OCI-LY1 (cell line): ENCODE data around the gene NUP210L.

Source experiments
- H2AFZ ChIP-seq: fragments of 200-600 bp; sonication (generic), shearing (Covaris generic); 2 replicates; pipeline ENCODE4 v1.6.0; 2014; ENCODE audit warnings: antibody characterized with exemption, mild to moderate bottlenecking, low read length
- H3F3A ChIP-seq: fragments of 200-600 bp; sonication (generic), shearing (Covaris generic); 2 replicates; pipeline ENCODE4 v1.6.0; 2014; ENCODE audit warnings: mild to moderate bottlenecking, antibody characterized with exemption, low read length, moderate library complexity; ENCODE audit not compliant: insufficient read depth
- H3K27ac ChIP-seq: fragments of 200-600 bp; sonication (generic); 2 replicates; pipeline ENCODE4 v1.5.1; 2014; ENCODE audit warnings: low read length, mixed run types, mild to moderate bottlenecking, low read depth; ENCODE audit not compliant: poor library complexity, severe bottlenecking
- H3K27me3 ChIP-seq: fragments of 200-600 bp; sonication (generic); 2 replicates; pipeline ENCODE4 v1.6.0; 2014; ENCODE audit warnings: antibody characterized with exemption, mild to moderate bottlenecking, low read length, moderate library complexity; ENCODE audit not compliant: insufficient read depth
- H3K36me3 ChIP-seq: fragments of 200-600 bp; sonication (generic); 2 replicates; pipeline ENCODE4 v1.6.1; 2014; ENCODE audit warnings: mild to moderate bottlenecking, antibody characterized with exemption, low read length, moderate library complexity, mixed read lengths; ENCODE audit not compliant: insufficient read depth
- H3K4me1 ChIP-seq: fragments of 200-600 bp; sonication (generic); 2 replicates; pipeline ENCODE4 v1.5.1; 2014; ENCODE audit warnings: mild to moderate bottlenecking, low read length, moderate library complexity; ENCODE audit not compliant: insufficient read depth, severe bottlenecking
- H3K4me2 ChIP-seq: fragments of 200-600 bp; sonication (generic), shearing (Covaris generic); 2 replicates; pipeline ENCODE4 v1.6.1; 2014; ENCODE audit warnings: low read length
- H3K4me3 ChIP-seq: fragments of 200-600 bp; sonication (generic); 2 replicates; pipeline ENCODE4 v1.5.1; 2014; ENCODE audit warnings: low read length, low read depth, mild to moderate bottlenecking, mixed read lengths; ENCODE audit not compliant: poor library complexity, severe bottlenecking
- H3K79me2 ChIP-seq: fragments of 200-600 bp; shearing (Covaris generic); 2 replicates; pipeline ENCODE4 v1.6.1; 2016; ENCODE audit warnings: mixed run types, low read length, mixed read lengths; ENCODE audit not compliant: insufficient read depth
- H3K9ac ChIP-seq: fragments of 200-600 bp; sonication (generic), shearing (Covaris generic); 2 replicates; pipeline ENCODE4 v1.6.1; 2014; ENCODE audit warnings: mild to moderate bottlenecking, low read length, mixed read lengths
- H3K9me2 ChIP-seq: fragments of 200-600 bp; sonication (generic), shearing (Covaris generic); 2 replicates; pipeline ENCODE4 v1.6.1; 2014; ENCODE audit warnings: low read depth, mild to moderate bottlenecking, low read length, mixed read lengths
- H3K9me3 ChIP-seq: fragments of 200-600 bp; shearing (Covaris generic); 2 replicates; pipeline ENCODE4 v1.6.1; 2014; ENCODE audit warnings: low read length, mixed read lengths
- H4K20me1 ChIP-seq: fragments of 200-600 bp; sonication (generic), shearing (Covaris generic); 2 replicates; pipeline ENCODE4 v1.6.0; 2016; ENCODE audit warnings: mild to moderate bottlenecking, low read length; ENCODE audit not compliant: insufficient read depth
- EZH2 ChIP-seq: fragments of 200-600 bp; sonication (generic), shearing (Covaris generic); IDR thresholded peaks from 2 replicates; pipeline ENCODE4 v1.8.0; 2017; ENCODE audit warnings: borderline replicate concordance, mixed run types, mild to moderate bottlenecking, antibody characterized with exemption, low read length, moderate library complexity, mixed read lengths
- TF ChIP-seq, protein P1 (sequence below): fragments of 200-600 bp; sonication (generic), shearing (Covaris generic); IDR thresholded peaks from 2 replicates; pipeline ENCODE4 v1.5.1; 2017; ENCODE audit warnings: mild to moderate bottlenecking, antibody characterized with exemption, low read length, moderate library complexity, mixed read lengths

NUP210L gene

DNA sequence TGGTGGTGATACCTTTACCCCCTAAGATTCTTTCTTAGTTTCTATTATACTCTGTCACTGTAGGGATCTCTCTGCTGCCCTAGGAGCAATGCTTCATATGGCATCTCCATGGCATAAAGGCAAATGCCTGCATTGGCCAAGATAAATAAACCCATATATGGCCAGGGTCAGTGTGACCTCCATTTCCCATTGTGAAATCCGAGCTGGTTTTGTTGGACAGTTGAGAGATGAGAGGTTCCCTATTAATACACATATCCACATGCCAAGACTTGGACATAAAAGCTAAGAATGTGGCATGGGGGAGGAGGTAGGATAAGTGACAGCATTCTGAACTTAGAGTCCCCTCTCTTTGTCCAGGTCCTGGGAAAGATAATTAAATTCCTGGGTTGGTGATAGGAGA is 35.7 kb upstream of the NUP210L start:
- Histone ChIP-seq H2AFZ (no peak overlapping the region), H3K36me3 (no peaks in the 10 kb centered on the region), H3K79me2 (no peaks in the 10 kb centered on the region), H3F3A (no peaks in the 10 kb centered on the region), H3K27me3 (no peaks in the 10 kb centered on the region), H4K20me1 (no peaks in the 10 kb centered on the region), H3K9me2 (no peaks in the 10 kb centered on the region), H3K27ac (no peak overlapping the region), H3K4me1 (no peaks in the 10 kb centered on the region), H3K9me3 (no peaks in the 10 kb centered on the region), H3K4me3 (no peak overlapping the region), H3K9ac (no peak overlapping the region), H3K4me2 (no peak overlapping the region)
- no peak for TF ChIP-seq EZH2
- TF ChIP-seq, protein P1, sequence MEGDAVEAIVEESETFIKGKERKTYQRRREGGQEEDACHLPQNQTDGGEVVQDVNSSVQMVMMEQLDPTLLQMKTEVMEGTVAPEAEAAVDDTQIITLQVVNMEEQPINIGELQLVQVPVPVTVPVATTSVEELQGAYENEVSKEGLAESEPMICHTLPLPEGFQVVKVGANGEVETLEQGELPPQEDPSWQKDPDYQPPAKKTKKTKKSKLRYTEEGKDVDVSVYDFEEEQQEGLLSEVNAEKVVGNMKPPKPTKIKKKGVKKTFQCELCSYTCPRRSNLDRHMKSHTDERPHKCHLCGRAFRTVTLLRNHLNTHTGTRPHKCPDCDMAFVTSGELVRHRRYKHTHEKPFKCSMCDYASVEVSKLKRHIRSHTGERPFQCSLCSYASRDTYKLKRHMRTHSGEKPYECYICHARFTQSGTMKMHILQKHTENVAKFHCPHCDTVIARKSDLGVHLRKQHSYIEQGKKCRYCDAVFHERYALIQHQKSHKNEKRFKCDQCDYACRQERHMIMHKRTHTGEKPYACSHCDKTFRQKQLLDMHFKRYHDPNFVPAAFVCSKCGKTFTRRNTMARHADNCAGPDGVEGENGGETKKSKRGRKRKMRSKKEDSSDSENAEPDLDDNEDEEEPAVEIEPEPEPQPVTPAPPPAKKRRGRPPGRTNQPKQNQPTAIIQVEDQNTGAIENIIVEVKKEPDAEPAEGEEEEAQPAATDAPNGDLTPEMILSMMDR = no peak

DNA sequence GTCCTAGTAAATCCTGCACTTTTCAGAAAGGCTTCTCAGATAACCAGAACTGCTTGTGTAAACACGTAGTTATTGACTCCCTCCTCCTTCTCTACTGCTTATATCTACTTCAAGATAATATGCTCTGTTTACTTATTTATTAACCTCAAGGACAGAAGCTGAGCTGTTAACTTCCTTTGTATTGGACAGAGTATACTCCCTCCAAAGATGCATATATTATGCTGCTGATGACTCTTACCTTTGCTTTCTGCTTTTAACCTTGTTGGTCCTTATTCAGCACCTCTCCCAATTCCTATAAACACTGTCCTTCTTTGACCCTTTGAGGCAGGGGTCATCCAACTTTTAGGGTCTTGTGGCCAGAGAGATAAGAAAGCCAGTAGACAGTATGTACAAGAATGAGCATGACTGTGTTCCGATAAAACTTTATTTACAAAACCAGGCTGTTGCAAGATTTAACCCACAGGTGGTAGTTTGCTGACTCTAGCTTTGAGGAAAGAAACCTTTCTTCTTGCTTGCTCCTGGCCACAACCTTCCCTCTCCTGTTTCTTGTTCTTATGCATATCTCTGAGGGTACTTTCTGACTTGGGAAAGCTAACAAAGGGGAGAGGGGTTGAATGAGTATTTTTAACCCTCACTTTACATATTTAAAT is 32.1 kb upstream of the NUP210L start:
- Histone ChIP-seq H3K36me3 (no peaks in the 10 kb centered on the region), H3K27ac (no peak overlapping the region), H2AFZ (no peak overlapping the region), H3K9me3 (no peaks in the 10 kb centered on the region), H3K79me2 (peaks cover 7% of the 10 kb centered on the region), H3F3A (no peaks in the 10 kb centered on the region), H3K4me3 (no peak overlapping the region), H4K20me1 (no peaks in the 10 kb centered on the region), H3K4me1 (peaks cover 8% of the 10 kb centered on the region), H3K9me2 (no peaks in the 10 kb centered on the region), H3K9ac (no peak overlapping the region), H3K4me2 (no peak overlapping the region), H3K27me3 (no peaks in the 10 kb centered on the region; the same call in 1 of the 2 replicates)
- TF ChIP-seq EZH2 = no peak
- TF ChIP-seq, protein P1 = no peak

DNA sequence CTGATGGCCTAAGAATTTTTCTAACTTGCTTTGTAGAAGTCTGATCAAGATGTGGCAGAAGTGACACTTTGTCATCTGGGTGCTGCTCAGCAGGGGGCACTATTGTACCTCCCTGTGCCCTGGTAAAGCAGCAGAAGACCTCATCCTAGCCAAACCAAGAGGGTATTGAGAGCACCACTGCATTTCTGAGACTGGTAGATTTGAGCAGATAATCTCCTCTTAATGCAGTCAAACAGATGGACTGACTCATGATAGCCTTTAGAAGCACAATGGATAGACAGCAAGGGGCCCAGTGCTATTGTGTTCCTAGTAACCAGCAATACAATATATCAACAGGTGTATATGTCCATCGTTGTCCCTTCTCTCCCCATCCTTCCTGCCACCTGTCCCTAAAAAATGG is 31.3 kb upstream of the NUP210L start:
- Histone ChIP-seq H3K27me3 (no peaks in the 10 kb centered on the region; the same call in 1 of the 2 replicates), H3K27ac (no peak overlapping the region), H3F3A (no peaks in the 10 kb centered on the region), H3K4me2 (no peak overlapping the region), H3K9me3 (no peaks in the 10 kb centered on the region), H2AFZ (no peak overlapping the region), H3K4me3 (no peak overlapping the region), H3K9me2 (no peaks in the 10 kb centered on the region), H3K4me1 (peaks cover 14% of the 10 kb centered on the region), H3K9ac (no peak overlapping the region), H3K79me2 (peaks cover 15% of the 10 kb centered on the region), H3K36me3 (no peaks in the 10 kb centered on the region), H4K20me1 (no peaks in the 10 kb centered on the region)
- no peak for TF ChIP-seq EZH2
- TF ChIP-seq, protein P1 = peak; percentile 69
